H1 (cell line): ENCODE data around the gene ALG1. TPM values are rescaled to one million over a fixed set of nuclear protein-coding genes. Genes with fewer than 3 reads are reported as not detected.

Source experiments
- CTCF ChIA-PET: fragments of 300-600 bp; sonication (Branson Sonifier 250); formaldehyde crosslinking; loops from one replicate; lab custom pipeline; 2021; ENCODE audit not compliant: partially characterized antibody; lab: Charles Lee
- POLR2A ChIA-PET: fragments of 300-600 bp; sonication (Branson Sonifier 250); formaldehyde crosslinking; loops from one replicate; lab custom pipeline; 2021; ENCODE audit warnings: inconsistent platforms; ENCODE audit not compliant: partially characterized antibody; lab: Charles Lee
- DNase-seq, 2 experiments: peaks; one replicate each; pipeline versions ENCODE4 v3.0.0 to v3.0.0-alpha.2; 2010 to 2022; ENCODE audit warnings: low spot score in 2 of 2, low read depth in 1 of 2, mixed read lengths in 1 of 2
- FAIRE-seq: peaks from 2 replicates; lab custom pipeline; 2011; peaks lifted over from hg19 to GRCh38; lab: Jason Lieb, UNC
- H2AFZ ChIP-seq: 2 replicates; pipeline ENCODE4 v1.8.1; 2012; ENCODE audit warnings: low read length, inconsistent platforms
- H2AK5ac ChIP-seq: 2 replicates; pipeline ENCODE4 v1.6.1; 2013; ENCODE audit warnings: low read depth, low read length
- H2BK120ac ChIP-seq: replicated peaks from 2 replicates; pipeline ENCODE3; 2013; ENCODE audit warnings: low read depth, low read length, inconsistent platforms
- H2BK12ac ChIP-seq: 2 replicates; pipeline ENCODE4 v1.6.1; 2013; ENCODE audit warnings: low read depth, low read length
- H2BK15ac ChIP-seq: 2 replicates; pipeline ENCODE4 v1.6.1; 2013; ENCODE audit warnings: low read length
- H2BK20ac ChIP-seq: 2 replicates; pipeline ENCODE4 v1.6.1; 2013; ENCODE audit warnings: low read length
- H2BK5ac ChIP-seq: 2 replicates; pipeline ENCODE4 v1.6.1; 2013; ENCODE audit warnings: low read depth, low read length
- H3K14ac ChIP-seq: 2 replicates; pipeline ENCODE4 v1.6.1; 2013; ENCODE audit warnings: inconsistent platforms; ENCODE audit not compliant: insufficient read length
- H3K18ac ChIP-seq: 2 replicates; pipeline ENCODE4 v1.6.1; 2013; ENCODE audit warnings: low read length; ENCODE audit errors: extremely low read depth
- H3K23ac ChIP-seq: 2 replicates; pipeline ENCODE4 v1.6.1; 2013; ENCODE audit warnings: inconsistent platforms; ENCODE audit not compliant: insufficient read length
- H3K23me2 ChIP-seq: 2 replicates; pipeline ENCODE4 v1.6.1; 2013; ENCODE audit warnings: low read depth, low read length
- H3K27ac ChIP-seq: 2 replicates; pipeline ENCODE4 v1.6.1; 2011; ENCODE audit warnings: low read depth, low read length, inconsistent platforms
- H3K27me3 ChIP-seq, 4 experiments: replicated peaks in 1 of 4; 1 replicate in 1 of 4; 2 replicates in 3 of 4; pipeline versions ENCODE4 v1.6.1 to v1.8.1; 2011 to 2013; ENCODE audit warnings: low read length in 3 of 4, mild to moderate bottlenecking in 3 of 4, inconsistent platforms in 2 of 4, mixed read lengths in 2 of 4, moderate library complexity in 1 of 4; ENCODE audit not compliant: control insufficient read depth in 3 of 4, insufficient read depth in 3 of 4; ENCODE audit errors: extremely low read depth in 1 of 4
- H3K36me3 ChIP-seq, 4 experiments: 2 replicates each; pipeline versions ENCODE4 v1.6.1 to v1.8.1; 2011 to 2013; ENCODE audit warnings: mild to moderate bottlenecking in 4 of 4, low read length in 3 of 4, moderate library complexity in 2 of 4, control low read depth in 1 of 4, inconsistent platforms in 1 of 4; ENCODE audit not compliant: insufficient read depth in 4 of 4, control insufficient read depth in 2 of 4
- H3K4ac ChIP-seq: replicated peaks from 2 replicates; pipeline ENCODE3; 2013; ENCODE audit warnings: low read length, low read depth, mixed read lengths, inconsistent platforms; ENCODE audit not compliant: insufficient read length
- H3K4me1 ChIP-seq, 4 experiments: replicated peaks in 1 of 4; 1 replicate in 1 of 4; 2 replicates in 3 of 4; pipeline versions ENCODE4 v1.6.1 to v1.8.1; 2011 to 2013; ENCODE audit warnings: low read length in 3 of 4, inconsistent platforms in 2 of 4, mixed read lengths in 1 of 4; ENCODE audit not compliant: insufficient read depth in 4 of 4, control insufficient read depth in 3 of 4
- H3K4me2 ChIP-seq, 2 experiments: 2 replicates each; pipeline versions ENCODE4 v1.6.1 to v1.8.1; 2011 to 2013; ENCODE audit warnings: low read depth in 2 of 2, low read length in 2 of 2, control low read depth in 1 of 2, inconsistent platforms in 1 of 2, mild to moderate bottlenecking in 1 of 2; ENCODE audit not compliant: insufficient read depth in 1 of 2
- H3K4me3 ChIP-seq, 4 experiments: fragments of 200-600, 300-600 bp in 1 of 4; sonication (generic), shearing (Covaris generic), sonication (Bioruptor Twin) in 1 of 4; 2 replicates each; pipeline versions ENCODE4 v1.5.1 to v1.8.1; 2011 to 2016; ENCODE audit warnings: low read length in 4 of 4, low read depth in 3 of 4, control low read depth in 2 of 4, inconsistent platforms in 2 of 4, mild to moderate bottlenecking in 2 of 4, mixed read lengths in 1 of 4, moderate library complexity in 1 of 4; ENCODE audit not compliant: insufficient read depth in 2 of 4; ENCODE audit errors: extremely low read depth in 1 of 4
- H3K56ac ChIP-seq: replicated peaks from 2 replicates; pipeline ENCODE3; 2013; ENCODE audit warnings: low read depth, mild to moderate bottlenecking, mixed read lengths, low read length, inconsistent platforms; ENCODE audit not compliant: insufficient read length
- H3K79me1 ChIP-seq: 2 replicates; pipeline ENCODE4 v1.6.1; 2013; ENCODE audit warnings: low read depth, low read length, control low read depth
- H3K79me2 ChIP-seq, 2 experiments: 2 replicates each; pipeline versions ENCODE4 v1.6.1 to v1.8.1; 2012 to 2013; ENCODE audit warnings: low read length in 2 of 2, mild to moderate bottlenecking in 2 of 2, inconsistent platforms in 1 of 2; ENCODE audit not compliant: insufficient read depth in 2 of 2, control insufficient read depth in 1 of 2
- H3K9ac ChIP-seq, 4 experiments: replicated peaks in 1 of 4; 1 replicate in 1 of 4; 2 replicates in 3 of 4; pipeline versions ENCODE4 v1.6.1 to v1.8.1; 2011 to 2013; ENCODE audit warnings: low read depth in 3 of 4, low read length in 3 of 4, control low read depth in 2 of 4, mild to moderate bottlenecking in 2 of 4, moderate library complexity in 2 of 4, inconsistent platforms in 1 of 4; ENCODE audit errors: extremely low read depth in 1 of 4
- H3K9me3 ChIP-seq, 2 experiments: 2 replicates each; pipeline versions ENCODE4 v1.6.1 to v1.8.1; 2012 to 2013; ENCODE audit warnings: mild to moderate bottlenecking in 2 of 2, moderate library complexity in 2 of 2, control low read depth in 1 of 2, inconsistent platforms in 1 of 2, low read depth in 1 of 2, low read length in 1 of 2, mixed read lengths in 1 of 2; ENCODE audit not compliant: insufficient read depth in 2 of 2
- H4K20me1 ChIP-seq, 2 experiments: replicated peaks in 1 of 2; 2 replicates each; pipeline versions ENCODE3 to v1.8.1; 2011 to 2013; ENCODE audit warnings: inconsistent platforms in 2 of 2, low read length in 2 of 2, mild to moderate bottlenecking in 1 of 2; ENCODE audit not compliant: insufficient read depth in 2 of 2, control insufficient read depth in 1 of 2
- H4K5ac ChIP-seq: 2 replicates; pipeline ENCODE4 v1.6.1; 2013; ENCODE audit warnings: low read length, low read depth, mixed read lengths, inconsistent platforms; ENCODE audit not compliant: insufficient read length
- H4K8ac ChIP-seq: 2 replicates; pipeline ENCODE4 v1.8.0; 2013; ENCODE audit warnings: mild to moderate bottlenecking, moderate library complexity, low read length, inconsistent platforms; ENCODE audit not compliant: insufficient read depth; ENCODE audit errors: extremely low read depth
- H4K91ac ChIP-seq: replicated peaks from 2 replicates; pipeline ENCODE3; 2013; ENCODE audit warnings: low read length, mixed read lengths, inconsistent platforms; ENCODE audit not compliant: insufficient read length
- ATF2 ChIP-seq: IDR thresholded peaks from 2 replicates; pipeline ENCODE4 v1.6.1; 2012; ENCODE audit warnings: low read length, inconsistent platforms
- BACH1 ChIP-seq: IDR thresholded peaks from 2 replicates; pipeline ENCODE4 v1.6.1; 2012; ENCODE audit warnings: low read length, improper control_type of control experiment
- CREB1 ChIP-seq: IDR thresholded peaks from 2 replicates; pipeline ENCODE4 v1.6.1; 2012; ENCODE audit warnings: inconsistent platforms
- CTBP2 ChIP-seq: IDR thresholded peaks from 2 replicates; pipeline ENCODE4 v1.7.0; 2011; ENCODE audit warnings: borderline replicate concordance, mild to moderate bottlenecking, moderate library complexity, mixed read lengths, low read length; ENCODE audit not compliant: insufficient read depth, insufficient read length
- CTCF ChIP-seq, 3 experiments: IDR thresholded peaks; 1 replicate in 2 of 3; 2 replicates in 1 of 3; pipeline versions ENCODE4 v1.5.1 to v1.6.1; 2011; ENCODE audit warnings: low read length in 3 of 3, mild to moderate bottlenecking in 3 of 3, inconsistent platforms in 2 of 3, low read depth in 1 of 3, moderate library complexity in 1 of 3; ENCODE audit not compliant: insufficient read depth in 1 of 3; ENCODE audit errors: control extremely low read depth in 1 of 3
- MAFK ChIP-seq: IDR thresholded peaks from 2 replicates; pipeline ENCODE4 v1.6.1; 2012; ENCODE audit warnings: low read depth, mild to moderate bottlenecking, improper control_type of control experiment, low read length
- PHF8 ChIP-seq: fragments of 200-600 bp; sonication (generic); conservative IDR thresholded peaks from 2 replicates; pipeline ENCODE4 v1.7.1; 2012; ENCODE audit warnings: low read depth, mild to moderate bottlenecking, inconsistent platforms, low read length, moderate library complexity
- TAF1 ChIP-seq: IDR thresholded peaks from 2 replicates; pipeline ENCODE4 v1.6.1; 2011; ENCODE audit warnings: mild to moderate bottlenecking, low read depth, low read length
- YY1 ChIP-seq: IDR thresholded peaks from 2 replicates; pipeline ENCODE4 v1.6.1; 2011; ENCODE audit warnings: low read depth, mild to moderate bottlenecking, low read length
- WGBS, 2 experiments: shearing (Covaris generic) in 1 of 2; methylation state at CpG; one replicate each; pipeline versions ENCODE4 v1.1.6 to v1.1.7; 2013 to 2015; ENCODE audit warnings: low lambda C conversion rate in 2 of 2, mixed read lengths in 2 of 2, inconsistent platforms in 1 of 2, low coverage in 1 of 2, missing lambda C conversion rate in 1 of 2; ENCODE audit not compliant: insufficient replicate concordance in 2 of 2, insufficient coverage in 1 of 2, insufficient read length in 1 of 2; ENCODE audit errors: extremely low coverage in 1 of 2, missing lambda C conversion rate in 1 of 2; 5-methylcytosine and 5-hydroxymethylcytosine counted together
- polyA plus RNA-seq, 7 experiments: library from polyadenylated mRNA; depleted of rRNA in 3 of 7; stranded (reverse) in 5 of 7; unstranded in 2 of 7; fragments of >200 nt in 5 of 7; fragments of 200-250 nt in 2 of 7; gene quantifications; 1 replicate in 5 of 7; 2 replicates in 1 of 7; 4 replicates in 1 of 7; pipeline versions ENCODE4 v1.2.1 to v1.2.3, GENCODE V29; 2011 to 2013; ENCODE audit warnings: missing spikeins in 2 of 7, mixed read lengths in 2 of 7
- total RNA-seq: library from RNA; stranded (reverse); fragmentation: NEBNext Ultra II Directional; extraction: Animal tissue kit (Norgen Biotek cat#: 25700); gene quantifications from 2 replicates; pipeline ENCODE4 v1.2.1, GENCODE V29; 2021

ALG1 gene
- total and polyA plus RNA-seq, 2 of the 8 experiments (the other 6 are each of a cell fraction or from before 2014, with no cell fraction given), result 34.8 to 46.5 TPM

DNA sequence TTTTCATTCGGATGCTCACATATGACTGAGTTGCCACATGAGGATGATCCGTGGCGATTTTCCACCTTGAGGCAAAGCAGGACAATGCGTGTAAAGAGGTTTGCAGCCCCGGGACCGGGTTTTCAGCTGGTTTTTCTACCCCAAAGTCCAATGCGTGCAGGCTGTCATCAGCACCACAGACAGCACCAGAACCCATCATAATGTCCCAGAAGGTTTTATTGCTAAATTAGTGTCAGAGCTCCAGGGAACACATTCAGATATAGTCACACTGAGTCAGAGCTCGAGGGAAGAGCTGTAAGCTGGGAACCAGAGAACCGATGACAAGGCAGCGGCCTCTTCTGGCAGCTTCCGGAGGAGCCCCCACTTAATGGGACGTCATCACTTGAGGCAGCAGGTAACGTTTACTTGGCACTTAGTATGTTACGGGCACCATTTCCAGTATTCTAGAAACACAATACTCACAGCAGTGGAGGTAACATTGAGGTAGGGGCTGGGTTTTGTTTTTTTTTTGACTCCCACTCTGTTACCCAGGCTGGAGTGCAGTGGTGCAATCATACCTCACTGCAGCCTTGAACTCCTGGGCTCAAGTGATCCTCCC, 29.0 kb upstream of the ALG1 start:
- Histone ChIP-seq H3K9ac (no peak overlapping the region; a peak in 1 of 7 replicates), H3K56ac (no peak overlapping the region), H3K4me3 (no peak overlapping the region), H3K23me2 (no peaks in the 10 kb centered on the region), H3K27me3 (no peaks in the 10 kb centered on the region), H3K27ac (no peak overlapping the region), H3K14ac (no peak overlapping the region), H4K8ac (no peak overlapping the region), H2BK15ac (no peak overlapping the region), H4K91ac (no peak overlapping the region), H3K4ac (no peak overlapping the region), H4K20me1 (no peaks in the 10 kb centered on the region), H2BK120ac (no peak overlapping the region), H2AK5ac (no peak overlapping the region), H3K4me1 (no peaks in the 10 kb centered on the region; a peak in 1 of 7 replicates), H2AFZ (no peak overlapping the region), H2BK20ac (no peak overlapping the region), H2BK12ac (no peak overlapping the region), H3K79me1 (no peaks in the 10 kb centered on the region), H3K79me2 (no peaks in the 10 kb centered on the region), H2BK5ac (no peak overlapping the region), H3K18ac (no peak overlapping the region), H3K9me3 (no peaks in the 10 kb centered on the region), H3K23ac (no peak overlapping the region), H3K4me2 (no peak overlapping the region), H4K5ac (no peak overlapping the region), H3K36me3 (no peaks in the 10 kb centered on the region)
- no peak for FAIRE-seq
- POLR2A ChIA-PET, result interaction anchor here (1.4 to 1.5 kb wide), 2 partner anchors 35 to 73 kb away, joined by 3 read pairs; no protein-coding TSS in a partner anchor
- CTCF ChIA-PET, result interaction anchor here (0.8 to 28.8 kb wide), 13 partner anchors 9 to 89 kb away, joined by 3 to 625 read pairs (median 4); partner anchors contain the start of genes ALG1 and NAGPA
- DNase-seq, result no peak
- 84% methylated on average over 14 of the region's 14 CpGs; no CpG with 5 or more reads in 1 of the 2 experiments for WGBS, 2 experiments
- TF ChIP-seq CTCF (IDR thresholded peaks at IDR 0.05; ENCODE audit: control extremely low read depth in 1 of 3, insufficient read depth in 1 of 3, low read depth in 1 of 3, low read length in 3 of 3), result peak; percentile 35 to 54 (median 49)
- TF ChIP-seq MAFK, result 0 out of 2 replicates have a peak, but pooled peaks have one; percentile 14
- peak; percentile 75 for TF ChIP-seq BACH1
- TF ChIP-seq ATF2, result no peak
- TF ChIP-seq TAF1, result no peak
- peak; percentile 61; the same call in 1 of the 2 replicates for TF ChIP-seq CREB1
- TF ChIP-seq YY1, result no peak
- no peak for TF ChIP-seq PHF8
- no peak for TF ChIP-seq CTBP2
